ENCODE measurements around the gene PDIK1L.

DNA sequence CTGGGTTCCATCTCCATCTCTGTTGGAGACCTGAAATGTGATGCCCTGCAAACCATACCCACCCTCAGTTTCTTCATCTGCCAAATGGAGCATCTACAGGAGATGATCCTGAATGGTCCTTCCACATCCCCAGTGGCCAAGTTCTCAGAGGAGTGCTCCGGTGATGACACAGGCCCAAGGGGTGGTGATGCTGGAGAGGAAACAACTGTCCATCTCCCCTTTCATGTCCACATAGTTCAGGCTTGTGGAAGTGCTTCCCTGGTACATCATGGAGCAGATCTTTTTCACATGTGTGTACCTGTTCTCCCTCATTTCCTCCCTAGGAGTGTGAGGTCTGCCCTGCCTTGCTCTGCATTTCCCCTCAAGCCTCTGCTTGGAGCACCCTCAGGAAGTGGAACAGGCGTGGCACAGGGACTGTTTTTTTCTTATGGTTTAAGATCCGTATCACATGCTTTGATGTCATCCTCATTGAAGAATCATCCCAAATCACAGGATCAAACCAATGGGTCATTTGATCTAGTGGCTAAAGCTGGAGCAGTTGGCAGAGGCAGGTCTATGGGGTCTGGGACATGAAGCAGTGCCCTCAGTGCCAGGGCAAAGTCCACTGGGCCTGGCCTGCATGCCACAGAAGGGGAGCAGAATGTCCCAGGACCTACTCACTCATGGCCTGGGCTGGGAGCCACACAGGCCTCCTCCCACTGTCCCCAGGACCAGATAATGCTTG, 36.0 kb upstream of the PDIK1L start:
- TF ChIP-seq, protein P1, sequence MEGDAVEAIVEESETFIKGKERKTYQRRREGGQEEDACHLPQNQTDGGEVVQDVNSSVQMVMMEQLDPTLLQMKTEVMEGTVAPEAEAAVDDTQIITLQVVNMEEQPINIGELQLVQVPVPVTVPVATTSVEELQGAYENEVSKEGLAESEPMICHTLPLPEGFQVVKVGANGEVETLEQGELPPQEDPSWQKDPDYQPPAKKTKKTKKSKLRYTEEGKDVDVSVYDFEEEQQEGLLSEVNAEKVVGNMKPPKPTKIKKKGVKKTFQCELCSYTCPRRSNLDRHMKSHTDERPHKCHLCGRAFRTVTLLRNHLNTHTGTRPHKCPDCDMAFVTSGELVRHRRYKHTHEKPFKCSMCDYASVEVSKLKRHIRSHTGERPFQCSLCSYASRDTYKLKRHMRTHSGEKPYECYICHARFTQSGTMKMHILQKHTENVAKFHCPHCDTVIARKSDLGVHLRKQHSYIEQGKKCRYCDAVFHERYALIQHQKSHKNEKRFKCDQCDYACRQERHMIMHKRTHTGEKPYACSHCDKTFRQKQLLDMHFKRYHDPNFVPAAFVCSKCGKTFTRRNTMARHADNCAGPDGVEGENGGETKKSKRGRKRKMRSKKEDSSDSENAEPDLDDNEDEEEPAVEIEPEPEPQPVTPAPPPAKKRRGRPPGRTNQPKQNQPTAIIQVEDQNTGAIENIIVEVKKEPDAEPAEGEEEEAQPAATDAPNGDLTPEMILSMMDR (IDR thresholded peaks at IDR 0.05): no peak
- no peak for TF ChIP-seq EZH2 (IDR thresholded peaks at IDR 0.05)
- no peak for TF ChIP-seq EZH2phosphoT487 (IDR thresholded peaks at IDR 0.05)
